ENCODE measurements around the gene VPS41.

The VPS41 gene

DNA sequence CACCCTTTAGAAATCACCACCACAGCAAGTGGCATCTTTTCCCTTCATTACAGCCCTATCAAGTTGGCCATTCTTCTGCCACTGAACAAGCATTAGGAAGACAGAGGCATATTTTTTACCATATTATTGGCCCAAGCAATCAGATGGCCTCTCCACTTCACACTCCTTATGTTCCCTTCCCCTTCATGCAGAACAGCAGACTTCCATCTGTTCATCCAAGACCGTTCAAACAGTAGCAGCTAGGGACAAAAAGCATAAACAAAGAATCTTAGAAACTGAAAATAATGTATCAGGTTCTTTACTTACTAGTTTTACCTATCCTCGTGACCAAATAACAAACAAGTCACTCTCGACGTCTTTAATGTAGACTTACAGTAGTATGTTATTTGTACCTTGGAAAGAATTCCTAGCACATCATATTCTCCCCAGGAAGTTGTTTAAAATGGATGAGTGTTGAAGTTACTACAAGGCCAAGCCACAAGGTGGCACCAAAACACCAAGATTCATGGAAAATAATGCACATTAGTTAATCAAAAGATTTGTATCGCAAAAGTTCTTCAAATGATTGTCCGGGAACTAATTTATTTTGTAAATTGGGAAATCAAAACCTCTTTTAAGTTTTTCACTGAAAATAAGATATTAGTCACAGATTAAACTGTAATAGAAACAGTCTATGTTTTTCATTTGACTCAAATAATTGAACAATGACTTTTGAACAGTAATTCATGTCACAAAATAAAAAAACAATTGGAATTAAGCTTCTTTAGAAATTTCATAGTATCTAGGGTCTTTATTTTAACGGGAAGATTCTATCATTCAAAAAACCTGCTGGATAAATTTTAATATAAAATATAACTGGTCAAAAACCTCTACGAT lies 112.1 kb downstream of the VPS41 start:
- H3K36me3 ChIP-seq (ENCODE audit: control insufficient read depth, insufficient read depth, low read length) = peaks cover 3% of the 10 kb centered on the region

GRCh38 chr7:38795593-38795992 lies 113.4 kb downstream of the VPS41 start:
- no peak overlapping the region for H3K27ac ChIP-seq (ENCODE audit: insufficient read depth, low read depth, low read length, poor library complexity, severe bottlenecking)
- H3K9me3 ChIP-seq (ENCODE audit: control insufficient read depth, low read length) = no peaks in the 10 kb centered on the region
- no peaks in the 10 kb centered on the region for H3K27me3 ChIP-seq (ENCODE audit: control insufficient read depth, insufficient read depth, low read length, poor library complexity, severe bottlenecking)
- no peak overlapping the region for H3K4me3 ChIP-seq (ENCODE audit: insufficient read depth, low read depth, low read length)
- 90 to 100% methylated on average over 2 of the region's 2 CpGs for WGBS, 2 experiments
- no peaks in the 10 kb centered on the region for H3K4me1 ChIP-seq (ENCODE audit: control insufficient read depth, insufficient read depth, low read length)
- peaks cover 3% of the 10 kb centered on the region for H3K36me3 ChIP-seq (ENCODE audit: control insufficient read depth, insufficient read depth, low read length)

More for the DNA sequence above, 112.1 kb downstream of the VPS41 start:
- H3K4me1 ChIP-seq (ENCODE audit: control insufficient read depth, insufficient read depth, low read length) = no peaks in the 10 kb centered on the region
- no peaks in the 10 kb centered on the region for H3K27me3 ChIP-seq (ENCODE audit: control insufficient read depth, insufficient read depth, low read length, poor library complexity, severe bottlenecking)
- no peak overlapping the region for H3K4me3 ChIP-seq (ENCODE audit: insufficient read depth, low read depth, low read length)
- H3K27ac ChIP-seq (ENCODE audit: insufficient read depth, low read depth, low read length, poor library complexity, severe bottlenecking) = no peak overlapping the region
- 36 to 100% methylated on average over 1 to 5 of the region's 8 CpGs for WGBS, 2 experiments
- H3K9me3 ChIP-seq (ENCODE audit: control insufficient read depth, low read length) = no peaks in the 10 kb centered on the region

DNA sequence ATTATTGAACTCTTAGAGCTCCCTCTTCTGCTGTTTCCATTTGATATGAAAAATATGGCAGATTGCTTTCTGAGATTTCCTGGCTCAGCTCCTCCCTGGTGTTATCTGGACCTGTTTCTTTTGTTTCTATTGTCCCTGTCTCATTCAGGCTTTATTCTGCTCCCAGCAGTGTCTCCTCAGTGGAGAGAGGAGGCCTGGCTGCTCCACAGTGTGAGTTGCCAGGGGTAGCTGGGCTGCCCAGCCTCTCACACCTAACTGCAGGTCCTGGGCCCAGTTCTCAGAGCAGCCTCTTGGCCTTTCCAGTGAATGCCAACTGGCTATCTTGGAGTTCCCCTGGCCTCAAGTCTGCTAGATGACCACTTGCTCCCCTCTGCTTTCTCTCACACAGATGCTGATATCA lies 127.0 kb downstream of the VPS41 start:
- no peaks in the 10 kb centered on the region for H3K27me3 ChIP-seq (ENCODE audit: control insufficient read depth, insufficient read depth, low read length, poor library complexity, severe bottlenecking)
- no peaks in the 10 kb centered on the region for H3K4me1 ChIP-seq (ENCODE audit: control insufficient read depth, insufficient read depth, low read length)
- no peaks in the 10 kb centered on the region for H3K9me3 ChIP-seq (ENCODE audit: control insufficient read depth, low read length)
- no peak overlapping the region for H3K27ac ChIP-seq (ENCODE audit: insufficient read depth, low read depth, low read length, poor library complexity, severe bottlenecking)
- H3K4me3 ChIP-seq (ENCODE audit: insufficient read depth, low read depth, low read length) = no peak overlapping the region
- no peaks in the 10 kb centered on the region for H3K36me3 ChIP-seq (ENCODE audit: control insufficient read depth, insufficient read depth, low read length)

- Histone ChIP-seq H3K27ac (ENCODE audit: insufficient read depth, low read depth, low read length, poor library complexity, severe bottlenecking) (no peak overlapping the region), H3K27me3 (ENCODE audit: control insufficient read depth, insufficient read depth, low read length, poor library complexity, severe bottlenecking) (no peaks in the 10 kb centered on the region)
- WGBS, 2 experiments = 53 to 69% methylated on average over 1 of the region's 1 CpG
These were observed 131.4 kb downstream of the VPS41 start for GRCh38 chr7:38777609-38778008.

DNA sequence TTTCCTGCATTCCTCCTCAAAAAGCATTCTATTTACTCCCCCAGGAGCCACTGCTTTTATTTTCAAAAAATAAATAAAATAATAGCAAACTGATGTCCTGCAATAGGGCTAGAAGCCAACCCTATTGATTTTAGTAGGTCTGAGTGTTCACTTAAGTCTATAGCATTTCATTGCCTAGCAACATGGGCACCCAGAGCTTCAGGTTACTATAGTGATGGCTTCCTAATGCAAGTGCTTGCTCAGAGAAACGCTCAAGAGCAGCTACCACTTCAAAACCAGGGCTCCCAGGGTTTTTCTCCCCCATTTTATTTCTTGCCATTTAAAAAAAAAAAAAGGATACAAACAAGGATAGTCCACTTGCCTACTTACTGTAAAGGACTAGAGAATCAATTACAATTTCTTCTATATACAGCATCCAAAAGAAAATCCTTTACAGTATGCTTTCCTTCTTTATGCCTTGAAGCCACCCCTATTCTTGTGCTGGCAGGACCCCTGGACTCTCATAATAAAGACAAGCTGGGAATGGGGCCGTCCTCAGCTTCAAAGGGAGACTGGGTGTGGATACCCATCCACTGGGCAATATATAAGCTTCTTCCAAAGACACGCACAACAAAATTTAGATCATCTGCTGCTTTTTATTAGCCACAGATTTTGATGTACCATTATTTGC lies 133.3 kb downstream of the VPS41 start:
- Histone ChIP-seq H3K27ac (ENCODE audit: insufficient read depth, low read depth, low read length, poor library complexity, severe bottlenecking) (no peak overlapping the region), H3K27me3 (ENCODE audit: control insufficient read depth, insufficient read depth, low read length, poor library complexity, severe bottlenecking) (no peaks in the 10 kb centered on the region), H3K36me3 (ENCODE audit: control insufficient read depth, insufficient read depth, low read length) (peaks cover 3% of the 10 kb centered on the region), H3K9me3 (ENCODE audit: control insufficient read depth, low read length) (no peaks in the 10 kb centered on the region), H3K4me3 (ENCODE audit: insufficient read depth, low read depth, low read length) (no peak overlapping the region), H3K4me1 (ENCODE audit: control insufficient read depth, insufficient read depth, low read length) (peaks cover 5% of the 10 kb centered on the region)
- WGBS, 2 experiments = 45 to 50% methylated on average over 3 of the region's 3 CpGs

More at GRCh38 chr7:38777609-38778008, 131.4 kb downstream of the VPS41 start:
- H3K4me1 ChIP-seq (ENCODE audit: control insufficient read depth, insufficient read depth, low read length) = no peaks in the 10 kb centered on the region
- peaks cover 3% of the 10 kb centered on the region for H3K36me3 ChIP-seq (ENCODE audit: control insufficient read depth, insufficient read depth, low read length)
- no peak overlapping the region for H3K4me3 ChIP-seq (ENCODE audit: insufficient read depth, low read depth, low read length)
- no peaks in the 10 kb centered on the region for H3K9me3 ChIP-seq (ENCODE audit: control insufficient read depth, low read length)

GRCh38 chr7:38773430-38773829 lies 135.6 kb downstream of the VPS41 start:
- Histone ChIP-seq H3K27ac (ENCODE audit: insufficient read depth, low read depth, low read length, poor library complexity, severe bottlenecking) (no peak overlapping the region), H3K27me3 (ENCODE audit: control insufficient read depth, insufficient read depth, low read length, poor library complexity, severe bottlenecking) (no peaks in the 10 kb centered on the region), H3K36me3 (ENCODE audit: control insufficient read depth, insufficient read depth, low read length) (peaks cover 3% of the 10 kb centered on the region), H3K9me3 (ENCODE audit: control insufficient read depth, low read length) (no peaks in the 10 kb centered on the region), H3K4me1 (ENCODE audit: control insufficient read depth, insufficient read depth, low read length) (peaks cover 5% of the 10 kb centered on the region), H3K4me3 (ENCODE audit: insufficient read depth, low read depth, low read length) (no peak overlapping the region)
- 42 to 46% methylated on average over 2 of the region's 2 CpGs for WGBS, 2 experiments

DNA sequence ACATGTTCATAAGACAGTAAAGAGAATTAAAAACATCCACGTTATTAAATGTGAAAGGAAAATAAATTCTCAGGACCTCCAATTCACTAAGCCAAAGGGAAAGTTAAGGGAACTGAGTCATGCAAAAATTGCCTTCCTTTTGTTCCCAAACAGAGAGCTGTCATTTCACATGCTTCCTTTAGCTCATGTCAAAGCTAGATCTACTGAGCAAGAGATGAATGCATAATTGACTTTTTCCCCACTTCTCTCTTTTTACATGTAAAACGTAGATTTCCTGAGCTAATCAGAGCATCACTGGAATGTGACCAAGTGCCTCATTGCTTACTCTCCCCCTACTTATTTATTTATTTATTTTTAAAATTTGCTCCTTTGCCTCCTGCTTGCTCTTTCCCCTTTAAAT lies 148.8 kb downstream of the VPS41 start:
- WGBS, 2 experiments = 89% methylated on average over 2 of the region's 2 CpGs
- Histone ChIP-seq H3K9me3 (ENCODE audit: control insufficient read depth, low read length) (no peaks in the 10 kb centered on the region), H3K27me3 (ENCODE audit: control insufficient read depth, insufficient read depth, low read length, poor library complexity, severe bottlenecking) (no peaks in the 10 kb centered on the region), H3K36me3 (ENCODE audit: control insufficient read depth, insufficient read depth, low read length) (peaks cover 2% of the 10 kb centered on the region), H3K4me3 (ENCODE audit: insufficient read depth, low read depth, low read length) (no peak overlapping the region), H3K4me1 (ENCODE audit: control insufficient read depth, insufficient read depth, low read length) (no peaks in the 10 kb centered on the region), H3K27ac (ENCODE audit: insufficient read depth, low read depth, low read length, poor library complexity, severe bottlenecking) (no peak overlapping the region)

GRCh38 chr7:38759028-38759427 lies 150.0 kb downstream of the VPS41 start:
- Histone ChIP-seq H3K4me3 (ENCODE audit: insufficient read depth, low read depth, low read length) (no peak overlapping the region), H3K9me3 (ENCODE audit: control insufficient read depth, low read length) (no peaks in the 10 kb centered on the region), H3K4me1 (ENCODE audit: control insufficient read depth, insufficient read depth, low read length) (no peaks in the 10 kb centered on the region), H3K27me3 (ENCODE audit: control insufficient read depth, insufficient read depth, low read length, poor library complexity, severe bottlenecking) (no peaks in the 10 kb centered on the region), H3K27ac (ENCODE audit: insufficient read depth, low read depth, low read length, poor library complexity, severe bottlenecking) (no peak overlapping the region), H3K36me3 (ENCODE audit: control insufficient read depth, insufficient read depth, low read length) (peaks cover 2% of the 10 kb centered on the region)
- WGBS, 2 experiments = 97% methylated on average over 2 of the region's 2 CpGs

- Histone ChIP-seq H3K4me3 (ENCODE audit: insufficient read depth, low read depth, low read length) (no peak overlapping the region), H3K36me3 (ENCODE audit: control insufficient read depth, insufficient read depth, low read length) (peaks cover 2% of the 10 kb centered on the region), H3K27me3 (ENCODE audit: control insufficient read depth, insufficient read depth, low read length, poor library complexity, severe bottlenecking) (no peaks in the 10 kb centered on the region), H3K4me1 (ENCODE audit: control insufficient read depth, insufficient read depth, low read length) (no peaks in the 10 kb centered on the region), H3K27ac (ENCODE audit: insufficient read depth, low read depth, low read length, poor library complexity, severe bottlenecking) (no peak overlapping the region), H3K9me3 (ENCODE audit: control insufficient read depth, low read length) (no peaks in the 10 kb centered on the region)
- WGBS, 2 experiments = 90 to 100% methylated on average over 2 to 3 of the region's 3 CpGs
These were observed 151.1 kb downstream of the VPS41 start for GRCh38 chr7:38757931-38758330.

- Histone ChIP-seq H3K27ac (ENCODE audit: insufficient read depth, low read depth, low read length, poor library complexity, severe bottlenecking) (no peak overlapping the region), H3K27me3 (ENCODE audit: control insufficient read depth, insufficient read depth, low read length, poor library complexity, severe bottlenecking) (no peaks in the 10 kb centered on the region), H3K9me3 (ENCODE audit: control insufficient read depth, low read length) (no peaks in the 10 kb centered on the region), H3K36me3 (ENCODE audit: control insufficient read depth, insufficient read depth, low read length) (peaks cover 6% of the 10 kb centered on the region), H3K4me3 (ENCODE audit: insufficient read depth, low read depth, low read length) (no peak overlapping the region), H3K4me1 (ENCODE audit: control insufficient read depth, insufficient read depth, low read length) (no peaks in the 10 kb centered on the region)
- 98 to 100% methylated on average over 2 to 4 of the region's 5 CpGs for WGBS, 2 experiments
These were observed 152.5 kb downstream of the VPS41 start for GRCh38 chr7:38756521-38756920.

Measured in ectodermal cell (in vitro differentiated cells).